ENCODE measurements around the gene FOXS1.

DNA sequence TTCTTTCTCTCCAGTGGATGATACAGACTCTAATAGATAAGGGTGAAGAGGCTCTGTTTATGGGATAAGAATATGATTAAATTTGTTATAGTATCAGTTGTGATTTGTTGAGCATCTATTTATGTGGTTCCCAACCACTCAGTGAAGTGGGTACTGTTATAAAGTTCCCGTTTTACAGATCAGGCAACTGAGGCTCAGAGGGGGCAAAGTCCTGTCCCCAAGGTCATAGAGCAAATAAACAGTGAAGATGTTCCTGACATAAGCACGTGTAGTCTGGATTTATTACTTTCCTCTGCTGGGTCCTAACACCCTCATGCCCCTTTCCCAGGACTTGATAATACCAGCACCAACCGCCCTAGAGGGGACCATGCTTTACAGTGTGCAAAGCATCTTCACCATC is 20.8 kb upstream of the FOXS1 start:
- TF ChIP-seq SUZ12 (IDR thresholded peaks at IDR 0.05) = no peak
- TF ChIP-seq, protein P1, sequence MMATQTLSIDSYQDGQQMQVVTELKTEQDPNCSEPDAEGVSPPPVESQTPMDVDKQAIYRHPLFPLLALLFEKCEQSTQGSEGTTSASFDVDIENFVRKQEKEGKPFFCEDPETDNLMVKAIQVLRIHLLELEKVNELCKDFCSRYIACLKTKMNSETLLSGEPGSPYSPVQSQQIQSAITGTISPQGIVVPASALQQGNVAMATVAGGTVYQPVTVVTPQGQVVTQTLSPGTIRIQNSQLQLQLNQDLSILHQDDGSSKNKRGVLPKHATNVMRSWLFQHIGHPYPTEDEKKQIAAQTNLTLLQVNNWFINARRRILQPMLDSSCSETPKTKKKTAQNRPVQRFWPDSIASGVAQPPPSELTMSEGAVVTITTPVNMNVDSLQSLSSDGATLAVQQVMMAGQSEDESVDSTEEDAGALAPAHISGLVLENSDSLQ (IDR thresholded peaks at IDR 0.05) = no peak
- no peak for TF ChIP-seq BHLHE40 (IDR thresholded peaks at IDR 0.05; ENCODE audit: borderline replicate concordance)
- no peak for TF ChIP-seq SP1 (IDR thresholded peaks at IDR 0.05)
- TF ChIP-seq LEF1 (IDR thresholded peaks at IDR 0.05; ENCODE audit: borderline replicate concordance) = no peak
- TF ChIP-seq L3MBTL2 (conservative IDR thresholded peaks at IDR 0.05) = no peak
- no peak for TF ChIP-seq ZNF384 (IDR thresholded peaks at IDR 0.05)
- no peak for TF ChIP-seq CTBP1 (IDR thresholded peaks at IDR 0.05; ENCODE audit: borderline replicate concordance)
- no peak for TF ChIP-seq HDGF (IDR thresholded peaks at IDR 0.05; ENCODE audit: borderline replicate concordance)
- TF ChIP-seq TARDBP (IDR thresholded peaks at IDR 0.05) = no peak
- no peak for TF ChIP-seq NFRKB (IDR thresholded peaks at IDR 0.05)

Data from HEK293T (cell line).